GM12874 (cell line): ENCODE data around the gene FARP1.

Source experiments
- CTCF ChIP-seq: IDR thresholded peaks from 2 replicates; pipeline ENCODE4 v1.5.1; 2011; ENCODE audit warnings: low read depth, mild to moderate bottlenecking, control low read depth, low read length, moderate library complexity; ENCODE audit not compliant: insufficient read depth

The FARP1 gene

GRCh38 chr13:98285852-98286594, 143.1 kb downstream of the FARP1 start:
- TF ChIP-seq CTCF, result no peak

- no peak for TF ChIP-seq CTCF
Observed at GRCh38 chr13:98286799-98287198, 143.9 kb downstream of the FARP1 start.

- no peak for TF ChIP-seq CTCF
Observed at GRCh38 chr13:98288211-98288610, 145.3 kb downstream of the FARP1 start.

GRCh38 chr13:98289339-98289945, 146.5 kb downstream of the FARP1 start:
- TF ChIP-seq CTCF, result no peak

- no peak for TF ChIP-seq CTCF
Observed at GRCh38 chr13:98290261-98290660, 147.4 kb downstream of the FARP1 start.

- TF ChIP-seq CTCF, result no peak
Observed at GRCh38 chr13:98291658-98292057, 148.8 kb downstream of the FARP1 start.

GRCh38 chr13:98293103-98293502, 150.2 kb downstream of the FARP1 start:
- no peak for TF ChIP-seq CTCF
